Psoas muscle (tissue), 7 donors: Measurements from ENCODE around the gene LOC101059915.
"Not testable (repeated sequence)": the region's sequence is repeated elsewhere in the genome, so short reads cannot be mapped to it uniquely, and the experiment has no call there.

ENCODE experiments used
- ATAC-seq, 4 donors: fragments of 200-7000 bp; cut with Tn5 transposase; one replicate each; pipeline ENCODE4 v1.9.1; 2020; ENCODE audit warnings: moderate library complexity in 3 of 4, mild to moderate bottlenecking in 2 of 4
- DNase-seq, 2 donors: peaks; one replicate each; pipeline ENCODE4 v3.0.0-alpha.2; 2020
- H3K27ac ChIP-seq: fragments of 200-600 bp; one replicate; pipeline ENCODE4 v1.8.0; 2022
- H3K27me3 ChIP-seq, 3 donors: fragments of 200-600 bp in 1 of 3; one replicate each; pipeline versions ENCODE4 v1.6.1 to v1.8.0; 2013 to 2022; ENCODE audit warnings: low read length in 2 of 3, mild to moderate bottlenecking in 2 of 3, moderate library complexity in 1 of 3; ENCODE audit not compliant: insufficient read depth in 3 of 3
- H3K36me3 ChIP-seq, 2 donors: fragments of 200-600 bp in 1 of 2; one replicate each; pipeline versions ENCODE4 v1.6.1 to v1.8.0; 2013 to 2022; ENCODE audit warnings: low read depth in 1 of 2, mild to moderate bottlenecking in 1 of 2, moderate library complexity in 1 of 2; ENCODE audit not compliant: insufficient read depth in 1 of 2
- H3K4me1 ChIP-seq: fragments of 200-600 bp; one replicate; pipeline ENCODE4 v1.8.0; 2022
- H3K4me3 ChIP-seq: fragments of 200-600 bp; one replicate; pipeline ENCODE4 v1.8.0; 2022; ENCODE audit warnings: mild to moderate bottlenecking
- H3K9me3 ChIP-seq: fragments of 200-600 bp; one replicate; pipeline ENCODE4 v1.8.0; 2022
- CTCF ChIP-seq: fragments of 200-600 bp; IDR thresholded peaks from one replicate; pipeline ENCODE4 v1.8.0; 2022; ENCODE audit warnings: antibody characterized with exemption
- WGBS, 3 donors: extraction: QIAGEN DNeasy Blood & Tissue Kit; methylation state at CpG; one replicate each; pipeline versions ENCODE4 v1.1.6 to v1.1.7; 2013; 5-methylcytosine and 5-hydroxymethylcytosine counted together
- intact Hi-C, 2 donors: fragments of 100-400 bp; cut with DNase I; formaldehyde crosslinking; loops; one replicate each; pipeline versions ENCODE4 v1.11.0 to v1.14.2; 2022
- donor health status: healthy with polysubstance abuse.
- donor health status: DM: no; HTN: no; CAD: no; lungs with moderate emphysema.
- donor health status: Bipolar disorder and iron deficiency.
- donor health status: healthy.
- donor health status: DM: yes; HTN: yes; CAD: no.
- donor health status: DM: no; HTN: no; CAD: no.
- donor health status: DM: yes; HTN: yes; CAD: no.

LOC101059915 gene

GRCh38 chrX:71659959-71660358, 7.4 kb upstream of the LOC101059915 start:
- H3K36me3 ChIP-seq = no peaks in the 10 kb centered on the region
- 72 to 100% (median 83%) methylated on average over 2 to 6 of the region's 6 CpGs for WGBS, 3 donors
- H3K9me3 ChIP-seq = no peaks in the 10 kb centered on the region
- no peak for ATAC-seq
- no peak for TF ChIP-seq CTCF
- no peaks in the 10 kb centered on the region for H3K4me1 ChIP-seq
- no peak overlapping the region for H3K27ac ChIP-seq
- DNase-seq = no peak
- intact Hi-C loops = no loop called here
- no peak overlapping the region for H3K4me3 ChIP-seq
- H3K27me3 ChIP-seq = no peaks in the 10 kb centered on the region

GRCh38 chrX:71660562-71661416, 6.6 kb upstream of the LOC101059915 start:
- Histone ChIP-seq H3K4me1 (no peaks in the 10 kb centered on the region), H3K9me3 (no peaks in the 10 kb centered on the region), H3K27me3 (no peaks in the 10 kb centered on the region), H3K27ac (no peak overlapping the region), H3K36me3 (no peaks in the 10 kb centered on the region), H3K4me3 (no peak overlapping the region)
- intact Hi-C loops = no loop called here
- DNase-seq (no peak), ATAC-seq (no peak)
- 78 to 91% (median 84%) methylated on average over 12 to 22 of the region's 22 CpGs for WGBS, 3 donors
- no peak for TF ChIP-seq CTCF

- intact Hi-C loops = no loop called here
- no peaks in the 10 kb centered on the region for H3K36me3 ChIP-seq
These were observed 5.4 kb upstream of the LOC101059915 start for GRCh38 chrX:71661919-71662318.

GRCh38 chrX:71662654-71663053, 4.7 kb upstream of the LOC101059915 start:
- H3K4me1 ChIP-seq, H3K27ac ChIP-seq, H3K27me3 ChIP-seq, H3K36me3 ChIP-seq, H3K4me3 ChIP-seq, ATAC-seq, intact Hi-C loops, H3K9me3 ChIP-seq: not testable (repeated sequence)
- DNase-seq = peak in 1 of 2 donors; percentile 35
- 59 to 80% (median 70%) methylated on average over 10 to 11 of the region's 11 CpGs for WGBS, 3 donors

More at GRCh38 chrX:71661919-71662318, 5.4 kb upstream of the LOC101059915 start:
- WGBS, 3 donors = 76 to 82% (median 78%) methylated on average over 12 of the region's 12 CpGs
- H3K4me1 ChIP-seq = no peaks in the 10 kb centered on the region
- H3K4me3 ChIP-seq = no peak overlapping the region
- H3K27me3 ChIP-seq = no peaks in the 10 kb centered on the region
- ATAC-seq = no peak
- DNase-seq = no peak
- TF ChIP-seq CTCF = no peak
- no peak overlapping the region for H3K27ac ChIP-seq
- no peaks in the 10 kb centered on the region for H3K9me3 ChIP-seq

- not testable (repeated sequence) for ATAC-seq
These were observed 4.1 kb upstream of the LOC101059915 start for GRCh38 chrX:71663238-71663637.

GRCh38 chrX:71664202-71664601, 3.1 kb upstream of the LOC101059915 start:
- H3K4me3 ChIP-seq, H3K4me1 ChIP-seq, H3K9me3 ChIP-seq, H3K36me3 ChIP-seq, intact Hi-C loops, H3K27ac ChIP-seq, H3K27me3 ChIP-seq: not testable (repeated sequence)
- 53 to 66% (median 54%) methylated on average over 7 to 8 of the region's 8 CpGs for WGBS, 3 donors
- peak in 1 of 2 donors; percentile 39 for DNase-seq
- ATAC-seq = peak in 1 of 4 donors; percentile 45

More at GRCh38 chrX:71663238-71663637, 4.1 kb upstream of the LOC101059915 start:
- H3K27ac ChIP-seq, H3K9me3 ChIP-seq, H3K4me3 ChIP-seq, DNase-seq, H3K27me3 ChIP-seq, H3K4me1 ChIP-seq, H3K36me3 ChIP-seq, intact Hi-C loops: not testable (repeated sequence)
- WGBS, 3 donors = 74 to 93% (median 82%) methylated on average over 7 to 8 of the region's 8 CpGs
